SU-DHL-6 (cell line): ENCODE measurements around the gene IVD.

Experiments
- EZH2phosphoT487 ChIP-seq: fragments of 200-600 bp; sonication (generic), shearing (Covaris generic); conservative IDR thresholded peaks from 2 replicates; pipeline ENCODE4 v1.6.1; 2018; ENCODE audit warnings: mild to moderate bottlenecking, antibody characterized with exemption, low read length, moderate library complexity, mixed read lengths
- TF ChIP-seq, protein P1 (sequence below): fragments of 200-600 bp; sonication (generic); IDR thresholded peaks from one replicate; pipeline ENCODE4 v1.5.1; 2017; ENCODE audit warnings: antibody characterized with exemption, mild to moderate bottlenecking, low read length, moderate library complexity; ENCODE audit not compliant: insufficient read depth, poor library complexity, severe bottlenecking

DNA sequence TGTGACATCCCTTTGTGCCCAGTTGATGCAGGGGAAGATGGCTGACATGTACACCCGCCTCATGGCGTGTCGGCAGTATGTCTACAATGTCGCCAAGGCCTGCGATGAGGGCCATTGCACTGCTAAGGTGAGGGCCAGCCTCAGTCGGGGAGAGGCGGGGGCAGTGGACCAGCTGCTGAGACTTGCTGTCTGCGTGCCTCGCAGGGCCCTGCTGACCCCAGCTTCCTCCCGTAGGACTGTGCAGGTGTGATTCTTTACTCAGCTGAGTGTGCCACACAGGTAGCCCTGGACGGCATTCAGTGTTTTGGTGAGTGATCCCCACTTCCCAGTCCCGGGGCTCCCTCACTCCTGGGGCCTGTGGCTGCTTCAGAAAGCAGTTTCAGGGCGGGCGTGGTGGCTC, 10.5 kb downstream of the IVD start:
- TF ChIP-seq, protein P1, sequence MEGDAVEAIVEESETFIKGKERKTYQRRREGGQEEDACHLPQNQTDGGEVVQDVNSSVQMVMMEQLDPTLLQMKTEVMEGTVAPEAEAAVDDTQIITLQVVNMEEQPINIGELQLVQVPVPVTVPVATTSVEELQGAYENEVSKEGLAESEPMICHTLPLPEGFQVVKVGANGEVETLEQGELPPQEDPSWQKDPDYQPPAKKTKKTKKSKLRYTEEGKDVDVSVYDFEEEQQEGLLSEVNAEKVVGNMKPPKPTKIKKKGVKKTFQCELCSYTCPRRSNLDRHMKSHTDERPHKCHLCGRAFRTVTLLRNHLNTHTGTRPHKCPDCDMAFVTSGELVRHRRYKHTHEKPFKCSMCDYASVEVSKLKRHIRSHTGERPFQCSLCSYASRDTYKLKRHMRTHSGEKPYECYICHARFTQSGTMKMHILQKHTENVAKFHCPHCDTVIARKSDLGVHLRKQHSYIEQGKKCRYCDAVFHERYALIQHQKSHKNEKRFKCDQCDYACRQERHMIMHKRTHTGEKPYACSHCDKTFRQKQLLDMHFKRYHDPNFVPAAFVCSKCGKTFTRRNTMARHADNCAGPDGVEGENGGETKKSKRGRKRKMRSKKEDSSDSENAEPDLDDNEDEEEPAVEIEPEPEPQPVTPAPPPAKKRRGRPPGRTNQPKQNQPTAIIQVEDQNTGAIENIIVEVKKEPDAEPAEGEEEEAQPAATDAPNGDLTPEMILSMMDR, result no peak
- TF ChIP-seq EZH2phosphoT487, result no peak
